ENCODE results near the gene FRMD7.
A peak's percentile ranks its signal among the peaks of the same experiment; 100 is the strongest.
"Not testable (repeated sequence)": the region's sequence is repeated elsewhere in the genome, so short reads cannot be mapped to it uniquely, and the experiment has no call there.

Gene FRMD7

GRCh38 chrX:132092439-132093065, 35.3 kb downstream of the FRMD7 start:
- DNase-seq: peak; percentile 6

GRCh38 chrX:132090403-132091159, 37.2 kb downstream of the FRMD7 start:
- DNase-seq: no peak

- DNase-seq: no peak
Measured at GRCh38 chrX:132088864-132089263, 39.0 kb downstream of the FRMD7 start.

DNA sequence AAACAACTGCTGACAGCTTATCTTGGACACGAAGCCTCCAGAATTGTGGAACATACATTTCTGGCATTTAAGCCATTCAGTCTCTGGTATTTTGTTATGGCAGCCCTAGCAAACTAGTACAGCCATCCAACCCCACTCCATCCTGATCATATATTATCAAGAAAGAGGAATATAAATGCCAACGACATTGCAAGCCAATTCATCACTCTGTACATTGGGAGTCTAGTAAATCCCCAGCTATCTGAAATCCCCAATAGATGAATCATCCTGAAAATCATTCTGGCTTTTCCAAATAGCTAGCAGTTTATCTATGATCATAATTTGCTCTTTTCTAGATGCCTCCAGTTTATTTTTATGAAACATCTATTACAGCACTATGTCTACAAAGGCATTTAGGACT, 41.1 kb downstream of the FRMD7 start:
- no peak for DNase-seq

GRCh38 chrX:132085786-132086185, 42.0 kb downstream of the FRMD7 start:
- DNase-seq: no peak

DNA sequence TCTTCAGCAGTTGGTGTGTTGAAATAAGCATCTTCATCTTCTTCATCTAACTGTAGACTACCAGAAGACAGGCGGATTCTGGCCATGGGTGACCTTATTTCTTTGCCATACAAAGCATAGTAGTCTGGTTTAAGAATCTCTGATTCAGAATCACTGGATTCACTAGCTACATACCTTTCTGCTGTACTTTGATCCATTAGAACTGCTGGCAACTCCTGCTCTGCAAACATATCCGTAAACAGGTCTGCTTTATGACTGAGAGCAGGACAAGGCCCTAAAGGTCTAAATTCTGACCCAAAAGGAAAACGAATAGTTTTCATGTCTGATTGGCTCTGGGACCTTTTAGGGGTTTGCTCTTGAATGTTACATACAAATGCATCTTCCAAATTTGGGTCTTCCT, 49.9 kb downstream of the FRMD7 start:
- no peak for DNase-seq

- no peak for DNase-seq
Measured at GRCh38 chrX:132077414-132077813, 50.4 kb downstream of the FRMD7 start.

GRCh38 chrX:132071254-132071653, 56.6 kb downstream of the FRMD7 start:
- no peak for DNase-seq

DNA sequence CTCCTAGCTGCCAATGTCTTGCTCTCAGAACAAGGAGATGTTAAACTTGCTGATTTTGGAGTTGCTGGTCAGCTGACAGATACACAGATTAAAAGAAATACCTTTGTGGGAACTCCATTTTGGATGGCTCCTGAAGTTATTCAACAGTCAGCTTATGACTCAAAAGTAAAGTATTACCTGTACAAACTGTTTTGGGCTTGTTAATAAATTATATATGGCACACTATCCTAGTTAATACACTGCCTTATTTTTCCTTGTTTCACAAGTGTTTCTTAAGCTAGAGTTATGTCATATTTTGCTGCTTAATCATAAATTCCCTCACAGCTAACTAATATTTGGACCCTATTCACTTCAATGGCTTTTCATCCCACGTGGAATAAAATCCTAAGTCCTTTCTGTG, 59.4 kb downstream of the FRMD7 start:
- DNase-seq: no peak

DNA sequence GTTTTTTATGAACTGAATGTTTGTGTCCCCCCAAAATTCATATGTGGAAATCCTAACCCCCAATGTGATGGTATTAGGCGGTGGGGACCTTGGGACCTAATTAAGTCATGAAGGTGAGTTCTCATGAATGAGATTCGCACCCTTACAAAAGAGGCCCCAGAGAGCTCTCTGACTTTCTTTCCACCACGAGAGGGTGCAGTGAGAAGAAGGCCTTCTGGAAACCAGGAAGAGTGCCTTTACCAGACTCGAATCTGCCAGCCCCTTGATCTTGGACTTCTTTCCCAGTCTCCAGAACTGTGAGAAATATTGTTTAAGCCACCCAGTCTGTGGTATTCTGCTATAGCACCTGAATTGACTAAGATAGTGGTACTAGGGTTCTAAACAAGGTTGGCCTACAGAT, 64.0 kb downstream of the FRMD7 start:
- DNase-seq: no peak

GRCh38 chrX:132063334-132063733, 64.5 kb downstream of the FRMD7 start:
- no peak for DNase-seq

- DNase-seq: no peak
Measured at GRCh38 chrX:132059973-132060540, 67.8 kb downstream of the FRMD7 start.

GRCh38 chrX:132058975-132059374, 68.8 kb downstream of the FRMD7 start:
- no peak for DNase-seq

DNA sequence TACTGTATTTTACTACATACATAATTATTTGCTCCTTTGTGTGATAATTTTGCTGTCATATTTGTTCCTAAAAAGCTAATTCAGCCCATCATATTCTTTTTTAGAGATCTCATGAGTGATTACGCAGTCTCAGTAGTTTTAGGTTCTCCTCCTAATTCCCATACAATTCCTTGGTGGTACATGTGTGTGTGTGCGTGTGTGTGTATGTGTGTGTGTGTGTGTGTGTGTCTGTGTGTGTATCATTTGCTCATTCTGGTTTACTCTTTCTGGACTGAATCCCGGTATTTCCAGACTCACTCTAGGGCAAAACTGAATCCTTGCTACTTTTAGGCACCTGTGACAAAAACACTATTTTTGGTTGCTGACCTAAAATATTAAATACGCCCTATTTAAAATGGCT, 69.8 kb downstream of the FRMD7 start:
- DNase-seq: no peak

GRCh38 chrX:132051778-132052177, 76.0 kb downstream of the FRMD7 start:
- DNase-seq: not testable (repeated sequence)

DNA sequence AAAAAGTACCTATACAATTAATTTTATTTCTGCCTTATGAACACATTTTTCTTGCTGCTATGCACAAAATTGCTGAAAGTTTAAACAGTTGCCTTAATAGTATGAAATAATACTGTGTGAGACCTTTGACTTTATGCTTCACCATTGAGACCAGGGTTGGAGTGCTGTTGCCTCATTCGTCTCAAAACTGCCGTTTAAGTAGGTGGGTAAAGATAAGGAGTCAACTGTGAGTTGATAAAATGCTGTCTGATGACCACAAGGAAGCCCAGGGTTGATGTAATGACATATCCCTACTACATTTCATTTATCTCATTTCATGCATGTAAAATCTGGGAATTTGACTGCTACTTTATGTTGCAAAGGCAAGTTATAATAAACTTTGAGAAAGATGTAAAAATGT, 81.3 kb downstream of the FRMD7 start:
- DNase-seq: no peak

DNA sequence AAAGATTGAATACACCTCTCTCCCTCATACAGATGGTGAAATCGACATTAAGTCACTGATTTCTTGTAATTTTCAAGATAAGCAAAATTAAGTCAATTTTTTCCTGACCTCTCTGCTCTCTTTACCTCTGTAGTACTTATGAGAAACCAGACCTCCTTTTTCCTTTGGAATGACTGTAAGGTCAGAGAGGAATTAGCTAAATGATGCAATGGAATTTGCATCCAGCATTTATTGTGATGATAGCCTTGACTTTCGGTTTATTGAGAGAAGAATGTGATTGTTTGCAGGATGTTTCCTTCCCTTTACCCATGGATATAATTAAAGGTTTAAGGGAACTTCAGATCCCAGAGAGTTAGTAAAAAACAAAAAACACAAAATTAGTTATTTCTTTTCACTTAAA, 82.4 kb downstream of the FRMD7 start:
- DNase-seq: no peak

DNA sequence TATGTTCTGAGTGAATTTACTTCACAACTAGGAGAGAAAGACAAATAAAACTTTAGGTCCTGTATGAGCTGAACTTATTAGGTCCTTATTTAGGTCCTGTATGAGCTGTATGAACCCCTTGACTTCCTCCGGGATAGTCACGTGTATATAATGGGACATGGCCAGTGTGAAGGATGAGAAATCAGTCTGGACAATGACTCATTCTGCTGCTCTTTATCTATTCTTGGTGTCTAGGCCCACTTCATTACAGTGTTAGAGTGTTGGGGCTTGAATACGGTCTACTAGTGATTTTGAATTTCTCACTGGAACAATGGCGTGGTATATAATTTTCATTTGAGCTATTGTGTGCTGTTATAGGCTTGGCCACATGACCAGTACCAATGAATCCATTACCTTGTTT, 82.9 kb downstream of the FRMD7 start:
- no peak for DNase-seq

DNA sequence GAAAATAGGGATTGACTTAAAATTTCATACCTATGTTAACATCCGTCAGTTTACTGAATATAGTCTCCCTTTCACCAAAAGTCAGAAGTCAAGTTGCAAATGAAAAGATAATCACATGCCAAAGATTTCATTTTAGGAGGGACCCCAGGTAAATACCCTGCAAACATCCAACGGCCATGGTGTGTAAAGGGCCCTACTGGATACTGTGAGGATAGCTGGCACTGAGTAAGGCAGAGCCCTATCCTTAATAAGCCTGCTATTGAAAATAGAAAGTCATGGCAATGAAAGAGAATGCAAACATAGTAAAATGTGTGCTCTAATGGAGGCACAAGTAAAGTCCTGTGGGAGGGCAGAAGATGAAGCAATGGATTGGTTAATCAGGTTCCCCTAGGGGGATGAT, 83.8 kb downstream of the FRMD7 start:
- DNase-seq: no peak

DNA sequence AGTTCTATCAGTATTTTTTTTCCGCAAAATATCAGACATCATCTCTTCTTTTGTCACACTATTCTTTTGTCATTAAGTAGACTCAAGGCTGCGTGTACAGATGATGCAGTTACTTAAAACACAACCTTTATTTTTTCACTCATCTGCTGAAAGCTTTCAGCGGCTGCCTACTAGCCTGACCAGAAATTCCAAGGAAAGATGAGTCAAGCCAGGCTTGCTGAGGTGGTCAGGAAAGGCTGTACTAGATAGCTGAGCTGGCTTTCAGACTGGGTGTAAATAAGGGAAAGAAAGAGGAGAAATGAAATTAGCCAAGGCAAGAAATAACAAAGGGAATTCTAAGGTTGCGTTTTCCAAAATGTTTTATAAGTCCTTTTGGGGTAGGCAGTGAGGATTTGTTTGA, 86.8 kb downstream of the FRMD7 start:
- DNase-seq: no peak

DNA sequence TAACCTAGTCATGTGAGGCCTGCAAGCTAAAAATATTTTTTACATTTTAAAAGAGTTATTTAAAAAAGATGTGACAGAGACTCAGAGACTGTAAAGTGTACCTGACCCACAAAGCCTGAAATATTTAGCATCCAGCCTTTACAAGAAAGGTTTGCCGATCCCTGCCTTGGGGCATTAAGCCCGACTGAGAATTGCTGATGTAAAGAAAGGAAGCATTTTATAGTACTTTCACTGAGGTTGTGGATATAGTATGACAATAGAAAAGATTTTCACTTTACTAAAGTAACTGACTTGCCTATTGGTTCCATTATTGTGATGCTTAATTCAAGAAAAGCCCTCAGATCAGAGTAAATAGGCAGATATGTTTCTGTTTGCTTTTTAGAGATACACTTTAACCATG, 87.8 kb downstream of the FRMD7 start:
- DNase-seq: no peak

GRCh38 chrX:132037479-132037993, 90.3 kb downstream of the FRMD7 start:
- no peak for DNase-seq

DNA sequence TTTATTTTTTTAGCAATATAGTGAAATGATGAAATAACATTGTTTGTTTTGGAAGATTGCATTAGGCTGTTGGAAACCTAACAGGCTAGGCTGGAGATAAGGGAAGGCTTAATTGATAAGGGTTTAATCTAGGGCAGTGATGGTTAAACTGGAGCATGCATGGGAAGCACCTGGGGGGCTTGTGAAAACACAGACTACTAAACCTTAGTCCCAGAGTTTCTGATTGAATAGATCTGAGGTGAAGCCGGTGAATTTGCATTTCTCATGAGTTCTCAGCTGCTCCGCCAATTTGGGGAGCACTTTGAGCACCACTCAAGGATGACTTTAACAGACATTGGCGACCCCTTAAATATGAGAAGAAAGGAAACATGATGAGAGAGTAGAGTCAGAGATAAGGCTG, 93.2 kb downstream of the FRMD7 start:
- no peak for DNase-seq

GRCh38 chrX:132033166-132033565, 94.7 kb downstream of the FRMD7 start:
- DNase-seq: no peak
